ENCODE results near the gene FOXD4.
"Not testable (repeated sequence)": the region's sequence is repeated elsewhere in the genome, so short reads cannot be mapped to it uniquely, and the experiment has no call there.

DNA sequence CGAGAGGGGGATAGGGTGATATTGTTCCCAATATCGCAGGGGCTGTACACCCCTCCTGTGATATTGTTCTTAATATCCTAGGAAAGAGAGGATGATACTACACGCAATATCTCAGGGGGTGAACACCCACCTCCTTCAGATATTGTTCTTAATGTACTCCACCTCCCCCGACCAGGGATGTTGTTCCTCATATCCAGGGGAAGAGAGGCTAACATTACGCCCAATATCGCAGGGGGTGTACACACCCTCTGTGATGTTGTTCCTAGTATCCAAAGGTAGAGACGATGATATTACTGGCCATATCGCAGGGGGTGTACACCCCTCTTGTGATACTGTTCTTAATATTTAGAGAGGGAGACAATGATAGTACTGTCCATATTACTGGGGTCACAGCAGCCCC lies 12.2 kb downstream of the FOXD4 start:
- TF ChIP-seq, protein P1, sequence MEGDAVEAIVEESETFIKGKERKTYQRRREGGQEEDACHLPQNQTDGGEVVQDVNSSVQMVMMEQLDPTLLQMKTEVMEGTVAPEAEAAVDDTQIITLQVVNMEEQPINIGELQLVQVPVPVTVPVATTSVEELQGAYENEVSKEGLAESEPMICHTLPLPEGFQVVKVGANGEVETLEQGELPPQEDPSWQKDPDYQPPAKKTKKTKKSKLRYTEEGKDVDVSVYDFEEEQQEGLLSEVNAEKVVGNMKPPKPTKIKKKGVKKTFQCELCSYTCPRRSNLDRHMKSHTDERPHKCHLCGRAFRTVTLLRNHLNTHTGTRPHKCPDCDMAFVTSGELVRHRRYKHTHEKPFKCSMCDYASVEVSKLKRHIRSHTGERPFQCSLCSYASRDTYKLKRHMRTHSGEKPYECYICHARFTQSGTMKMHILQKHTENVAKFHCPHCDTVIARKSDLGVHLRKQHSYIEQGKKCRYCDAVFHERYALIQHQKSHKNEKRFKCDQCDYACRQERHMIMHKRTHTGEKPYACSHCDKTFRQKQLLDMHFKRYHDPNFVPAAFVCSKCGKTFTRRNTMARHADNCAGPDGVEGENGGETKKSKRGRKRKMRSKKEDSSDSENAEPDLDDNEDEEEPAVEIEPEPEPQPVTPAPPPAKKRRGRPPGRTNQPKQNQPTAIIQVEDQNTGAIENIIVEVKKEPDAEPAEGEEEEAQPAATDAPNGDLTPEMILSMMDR (IDR thresholded peaks at IDR 0.05; ENCODE audit: insufficient read depth, low read length, poor library complexity, severe bottlenecking): not testable (repeated sequence)
- not testable (repeated sequence) for TF ChIP-seq EZH2phosphoT487 (conservative IDR thresholded peaks at IDR 0.05; ENCODE audit: low read length)

All from SU-DHL-6 (cell line).